GM23338 (cell line): ENCODE results near the gene NENF.

Experiments used
- CREB1 ChIP-seq: fragments of 250-450 bp; sonication (Bioruptor Pico); IDR thresholded peaks from 2 replicates; pipeline ENCODE4 v1.5.0; 2020; ENCODE audit warnings: low read depth, mild to moderate bottlenecking, moderate library complexity
- EZH2 ChIP-seq: fragments of 200-600 bp; sonication (generic); IDR thresholded peaks from one replicate; pipeline ENCODE4 v1.8.0; 2017; ENCODE audit warnings: antibody characterized with exemption, mild to moderate bottlenecking, low read depth; ENCODE audit not compliant: unreplicated experiment
- EZH2phosphoT487 ChIP-seq: fragments of 200-600 bp; sonication (generic); IDR thresholded peaks from one replicate; pipeline ENCODE4 v1.8.1; 2018; ENCODE audit warnings: antibody characterized with exemption; ENCODE audit not compliant: unreplicated experiment
- JUNB ChIP-seq: IDR thresholded peaks from one replicate; pipeline ENCODE4 v1.6.1; 2016; ENCODE audit warnings: antibody characterized with exemption; ENCODE audit not compliant: unreplicated experiment
- NANOG ChIP-seq: IDR thresholded peaks from 2 replicates; pipeline ENCODE4 v1.6.1; 2016; ENCODE audit warnings: antibody characterized with exemption, borderline replicate concordance
- POLR2AphosphoS5 ChIP-seq: IDR thresholded peaks from 2 replicates; pipeline ENCODE4 v1.6.1; 2016; ENCODE audit warnings: antibody characterized with exemption, low read depth
- STAT1 ChIP-seq: IDR thresholded peaks from one replicate; pipeline ENCODE4 v1.6.1; 2016; ENCODE audit warnings: antibody characterized with exemption; ENCODE audit not compliant: unreplicated experiment
- ZNF114 ChIP-seq: fragments of 250-450 bp; sonication (Bioruptor Pico); IDR thresholded peaks from 2 replicates; pipeline ENCODE4 v1.5.0; 2020; ENCODE audit warnings: mild to moderate bottlenecking, moderate library complexity
- ZNF331 ChIP-seq: fragments of 250-450 bp; sonication (Bioruptor Pico); IDR thresholded peaks from 2 replicates; pipeline ENCODE4 v1.5.0; 2020; ENCODE audit warnings: low read depth, mild to moderate bottlenecking, moderate library complexity
- TF ChIP-seq, protein P1 (sequence below): IDR thresholded peaks from one replicate; pipeline ENCODE4 v1.6.1; 2018; ENCODE audit warnings: antibody characterized with exemption; ENCODE audit not compliant: unreplicated experiment
- TF ChIP-seq, protein P2 (sequence below), 2 experiments: fragments of 200-600 bp in 1 of 2; sonication (generic) in 1 of 2; conservative IDR thresholded peaks; 2 replicates each; pipeline versions ENCODE4 v1.5.1 to v1.6.1; 2016 to 2017; ENCODE audit warnings: antibody characterized with exemption in 2 of 2, low read depth in 2 of 2, mild to moderate bottlenecking in 2 of 2, moderate library complexity in 1 of 2
- TF ChIP-seq, protein P3 (sequence below): fragments of 250-450 bp; sonication (Bioruptor Pico); IDR thresholded peaks from 2 replicates; pipeline ENCODE4 v1.5.0; 2020; ENCODE audit warnings: mild to moderate bottlenecking, moderate library complexity
- TF ChIP-seq, protein P4 (sequence below): IDR thresholded peaks from 2 replicates; pipeline ENCODE4 v1.6.1; 2016; ENCODE audit warnings: antibody characterized with exemption

DNA sequence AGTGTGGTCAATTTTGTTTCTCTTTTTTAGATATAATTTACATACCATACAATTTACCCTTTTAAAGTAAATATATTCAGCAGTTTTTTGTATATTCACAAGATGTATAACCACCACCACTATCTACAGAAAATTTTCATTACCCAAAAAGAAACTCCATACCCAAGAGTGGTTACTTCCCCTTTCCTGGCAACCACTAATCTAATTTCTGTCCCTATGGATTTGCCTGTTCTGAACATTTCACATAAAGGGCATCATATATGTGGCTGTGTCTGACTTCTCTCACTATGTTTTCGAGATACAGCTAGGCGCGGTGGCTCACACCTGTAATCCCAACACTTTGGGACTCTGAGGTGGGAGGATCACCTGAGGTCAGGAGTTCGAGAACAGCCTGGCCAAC is 31.7 kb upstream of the NENF start:
- TF ChIP-seq, protein P1, sequence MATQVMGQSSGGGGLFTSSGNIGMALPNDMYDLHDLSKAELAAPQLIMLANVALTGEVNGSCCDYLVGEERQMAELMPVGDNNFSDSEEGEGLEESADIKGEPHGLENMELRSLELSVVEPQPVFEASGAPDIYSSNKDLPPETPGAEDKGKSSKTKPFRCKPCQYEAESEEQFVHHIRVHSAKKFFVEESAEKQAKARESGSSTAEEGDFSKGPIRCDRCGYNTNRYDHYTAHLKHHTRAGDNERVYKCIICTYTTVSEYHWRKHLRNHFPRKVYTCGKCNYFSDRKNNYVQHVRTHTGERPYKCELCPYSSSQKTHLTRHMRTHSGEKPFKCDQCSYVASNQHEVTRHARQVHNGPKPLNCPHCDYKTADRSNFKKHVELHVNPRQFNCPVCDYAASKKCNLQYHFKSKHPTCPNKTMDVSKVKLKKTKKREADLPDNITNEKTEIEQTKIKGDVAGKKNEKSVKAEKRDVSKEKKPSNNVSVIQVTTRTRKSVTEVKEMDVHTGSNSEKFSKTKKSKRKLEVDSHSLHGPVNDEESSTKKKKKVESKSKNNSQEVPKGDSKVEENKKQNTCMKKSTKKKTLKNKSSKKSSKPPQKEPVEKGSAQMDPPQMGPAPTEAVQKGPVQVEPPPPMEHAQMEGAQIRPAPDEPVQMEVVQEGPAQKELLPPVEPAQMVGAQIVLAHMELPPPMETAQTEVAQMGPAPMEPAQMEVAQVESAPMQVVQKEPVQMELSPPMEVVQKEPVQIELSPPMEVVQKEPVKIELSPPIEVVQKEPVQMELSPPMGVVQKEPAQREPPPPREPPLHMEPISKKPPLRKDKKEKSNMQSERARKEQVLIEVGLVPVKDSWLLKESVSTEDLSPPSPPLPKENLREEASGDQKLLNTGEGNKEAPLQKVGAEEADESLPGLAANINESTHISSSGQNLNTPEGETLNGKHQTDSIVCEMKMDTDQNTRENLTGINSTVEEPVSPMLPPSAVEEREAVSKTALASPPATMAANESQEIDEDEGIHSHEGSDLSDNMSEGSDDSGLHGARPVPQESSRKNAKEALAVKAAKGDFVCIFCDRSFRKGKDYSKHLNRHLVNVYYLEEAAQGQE, result no peak
- TF ChIP-seq POLR2AphosphoS5, result no peak
- TF ChIP-seq, protein P2, sequence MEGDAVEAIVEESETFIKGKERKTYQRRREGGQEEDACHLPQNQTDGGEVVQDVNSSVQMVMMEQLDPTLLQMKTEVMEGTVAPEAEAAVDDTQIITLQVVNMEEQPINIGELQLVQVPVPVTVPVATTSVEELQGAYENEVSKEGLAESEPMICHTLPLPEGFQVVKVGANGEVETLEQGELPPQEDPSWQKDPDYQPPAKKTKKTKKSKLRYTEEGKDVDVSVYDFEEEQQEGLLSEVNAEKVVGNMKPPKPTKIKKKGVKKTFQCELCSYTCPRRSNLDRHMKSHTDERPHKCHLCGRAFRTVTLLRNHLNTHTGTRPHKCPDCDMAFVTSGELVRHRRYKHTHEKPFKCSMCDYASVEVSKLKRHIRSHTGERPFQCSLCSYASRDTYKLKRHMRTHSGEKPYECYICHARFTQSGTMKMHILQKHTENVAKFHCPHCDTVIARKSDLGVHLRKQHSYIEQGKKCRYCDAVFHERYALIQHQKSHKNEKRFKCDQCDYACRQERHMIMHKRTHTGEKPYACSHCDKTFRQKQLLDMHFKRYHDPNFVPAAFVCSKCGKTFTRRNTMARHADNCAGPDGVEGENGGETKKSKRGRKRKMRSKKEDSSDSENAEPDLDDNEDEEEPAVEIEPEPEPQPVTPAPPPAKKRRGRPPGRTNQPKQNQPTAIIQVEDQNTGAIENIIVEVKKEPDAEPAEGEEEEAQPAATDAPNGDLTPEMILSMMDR (conservative IDR thresholded peaks at IDR 0.05; ENCODE audit: low read depth in 2 of 2), result no peak
- TF ChIP-seq EZH2, result no peak
- TF ChIP-seq EZH2phosphoT487, result no peak
- no peak for TF ChIP-seq JUNB
- no peak for TF ChIP-seq ZNF331 (CRISPR knock-in tag)
- no peak for TF ChIP-seq CREB1
- TF ChIP-seq ZNF114 (CRISPR knock-in tag), result no peak
- no peak for TF ChIP-seq NANOG
- TF ChIP-seq, protein P3, sequence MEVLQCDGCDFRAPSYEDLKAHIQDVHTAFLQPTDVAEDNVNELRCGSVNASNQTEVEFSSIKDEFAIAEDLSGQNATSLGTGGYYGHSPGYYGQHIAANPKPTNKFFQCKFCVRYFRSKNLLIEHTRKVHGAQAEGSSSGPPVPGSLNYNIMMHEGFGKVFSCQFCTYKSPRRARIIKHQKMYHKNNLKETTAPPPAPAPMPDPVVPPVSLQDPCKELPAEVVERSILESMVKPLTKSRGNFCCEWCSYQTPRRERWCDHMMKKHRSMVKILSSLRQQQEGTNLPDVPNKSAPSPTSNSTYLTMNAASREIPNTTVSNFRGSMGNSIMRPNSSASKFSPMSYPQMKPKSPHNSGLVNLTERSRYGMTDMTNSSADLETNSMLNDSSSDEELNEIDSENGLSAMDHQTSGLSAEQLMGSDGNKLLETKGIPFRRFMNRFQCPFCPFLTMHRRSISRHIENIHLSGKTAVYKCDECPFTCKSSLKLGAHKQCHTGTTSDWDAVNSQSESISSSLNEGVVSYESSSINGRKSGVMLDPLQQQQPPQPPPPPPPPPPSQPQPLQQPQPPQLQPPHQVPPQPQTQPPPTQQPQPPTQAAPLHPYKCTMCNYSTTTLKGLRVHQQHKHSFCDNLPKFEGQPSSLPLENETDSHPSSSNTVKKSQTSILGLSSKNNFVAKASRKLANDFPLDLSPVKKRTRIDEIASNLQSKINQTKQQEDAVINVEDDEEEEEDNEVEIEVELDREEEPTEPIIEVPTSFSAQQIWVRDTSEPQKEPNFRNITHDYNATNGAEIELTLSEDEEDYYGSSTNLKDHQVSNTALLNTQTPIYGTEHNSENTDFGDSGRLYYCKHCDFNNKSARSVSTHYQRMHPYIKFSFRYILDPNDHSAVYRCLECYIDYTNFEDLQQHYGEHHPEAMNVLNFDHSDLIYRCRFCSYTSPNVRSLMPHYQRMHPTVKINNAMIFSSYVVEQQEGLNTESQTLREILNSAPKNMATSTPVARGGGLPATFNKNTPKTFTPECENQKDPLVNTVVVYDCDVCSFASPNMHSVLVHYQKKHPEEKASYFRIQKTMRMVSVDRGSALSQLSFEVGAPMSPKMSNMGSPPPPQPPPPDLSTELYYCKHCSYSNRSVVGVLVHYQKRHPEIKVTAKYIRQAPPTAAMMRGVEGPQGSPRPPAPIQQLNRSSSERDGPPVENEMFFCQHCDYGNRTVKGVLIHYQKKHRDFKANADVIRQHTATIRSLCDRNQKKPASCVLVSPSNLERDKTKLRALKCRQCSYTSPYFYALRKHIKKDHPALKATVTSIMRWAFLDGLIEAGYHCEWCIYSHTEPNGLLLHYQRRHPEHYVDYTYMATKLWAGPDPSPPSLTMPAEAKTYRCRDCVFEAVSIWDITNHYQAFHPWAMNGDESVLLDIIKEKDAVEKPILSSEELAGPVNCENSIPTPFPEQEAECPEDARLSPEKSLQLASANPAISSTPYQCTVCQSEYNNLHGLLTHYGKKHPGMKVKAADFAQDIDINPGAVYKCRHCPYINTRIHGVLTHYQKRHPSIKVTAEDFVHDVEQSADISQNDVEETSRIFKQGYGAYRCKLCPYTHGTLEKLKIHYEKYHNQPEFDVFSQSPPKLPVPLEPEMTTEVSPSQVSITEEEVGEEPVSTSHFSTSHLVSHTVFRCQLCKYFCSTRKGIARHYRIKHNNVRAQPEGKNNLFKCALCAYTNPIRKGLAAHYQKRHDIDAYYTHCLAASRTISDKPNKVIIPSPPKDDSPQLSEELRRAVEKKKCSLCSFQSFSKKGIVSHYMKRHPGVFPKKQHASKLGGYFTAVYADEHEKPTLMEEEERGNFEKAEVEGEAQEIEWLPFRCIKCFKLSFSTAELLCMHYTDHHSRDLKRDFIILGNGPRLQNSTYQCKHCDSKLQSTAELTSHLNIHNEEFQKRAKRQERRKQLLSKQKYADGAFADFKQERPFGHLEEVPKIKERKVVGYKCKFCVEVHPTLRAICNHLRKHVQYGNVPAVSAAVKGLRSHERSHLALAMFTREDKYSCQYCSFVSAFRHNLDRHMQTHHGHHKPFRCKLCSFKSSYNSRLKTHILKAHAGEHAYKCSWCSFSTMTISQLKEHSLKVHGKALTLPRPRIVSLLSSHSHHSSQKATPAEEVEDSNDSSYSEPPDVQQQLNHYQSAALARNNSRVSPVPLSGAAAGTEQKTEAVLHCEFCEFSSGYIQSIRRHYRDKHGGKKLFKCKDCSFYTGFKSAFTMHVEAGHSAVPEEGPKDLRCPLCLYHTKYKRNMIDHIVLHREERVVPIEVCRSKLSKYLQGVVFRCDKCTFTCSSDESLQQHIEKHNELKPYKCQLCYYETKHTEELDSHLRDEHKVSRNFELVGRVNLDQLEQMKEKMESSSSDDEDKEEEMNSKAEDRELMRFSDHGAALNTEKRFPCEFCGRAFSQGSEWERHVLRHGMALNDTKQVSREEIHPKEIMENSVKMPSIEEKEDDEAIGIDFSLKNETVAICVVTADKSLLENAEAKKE (CRISPR knock-in tag), result no peak
- TF ChIP-seq STAT1, result no peak
- TF ChIP-seq, protein P4, sequence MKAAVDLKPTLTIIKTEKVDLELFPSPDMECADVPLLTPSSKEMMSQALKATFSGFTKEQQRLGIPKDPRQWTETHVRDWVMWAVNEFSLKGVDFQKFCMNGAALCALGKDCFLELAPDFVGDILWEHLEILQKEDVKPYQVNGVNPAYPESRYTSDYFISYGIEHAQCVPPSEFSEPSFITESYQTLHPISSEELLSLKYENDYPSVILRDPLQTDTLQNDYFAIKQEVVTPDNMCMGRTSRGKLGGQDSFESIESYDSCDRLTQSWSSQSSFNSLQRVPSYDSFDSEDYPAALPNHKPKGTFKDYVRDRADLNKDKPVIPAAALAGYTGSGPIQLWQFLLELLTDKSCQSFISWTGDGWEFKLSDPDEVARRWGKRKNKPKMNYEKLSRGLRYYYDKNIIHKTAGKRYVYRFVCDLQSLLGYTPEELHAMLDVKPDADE, result no peak
